Kidney (tissue), 22 donors: ENCODE data around the gene DNAJB6. TPM values are rescaled to one million over a fixed set of nuclear protein-coding genes. Genes with fewer than 3 reads are reported as not detected.

Experiments used
- DNase-seq, 5 donors: peaks; one replicate each; pipeline ENCODE4 v3.0.0-alpha.2; 2013 to 2020
- FAIRE-seq: peaks from 2 replicates; lab custom pipeline; 2012; peaks lifted over from hg19 to GRCh38; lab: Jason Lieb, UNC
- H3K27ac ChIP-seq, 2 donors: one replicate each; pipeline ENCODE4 v1.7.0; 2013; ENCODE audit warnings: low read depth in 2 of 2, low read length in 2 of 2, inconsistent platforms in 1 of 2
- H3K27me3 ChIP-seq: one replicate; pipeline ENCODE4 v1.7.1; 2013; ENCODE audit warnings: low read length, inconsistent platforms; ENCODE audit not compliant: control insufficient read depth, insufficient read depth
- H3K36me3 ChIP-seq, 3 donors: one replicate each; pipeline versions ENCODE4 v1.7.0 to v1.7.1; 2013; ENCODE audit warnings: low read length in 3 of 3, control low read depth in 1 of 3, inconsistent platforms in 1 of 3; ENCODE audit not compliant: insufficient read depth in 3 of 3, control insufficient read depth in 2 of 3
- H3K4me1 ChIP-seq, 3 donors: one replicate each; pipeline versions ENCODE4 v1.7.0 to v1.7.1; 2013; ENCODE audit warnings: low read length in 3 of 3, inconsistent platforms in 1 of 3, low read depth in 1 of 3; ENCODE audit not compliant: control insufficient read depth in 2 of 3, insufficient read depth in 2 of 3
- H3K4me3 ChIP-seq, 3 donors: one replicate each; pipeline versions ENCODE4 v1.7.0 to v1.8.1; 2013; ENCODE audit warnings: low read length in 3 of 3, control low read depth in 1 of 3, inconsistent platforms in 1 of 3
- H3K9ac ChIP-seq, 3 donors: one replicate each; pipeline versions ENCODE4 v1.7.0 to v1.7.1; 2013; ENCODE audit warnings: low read length in 3 of 3, control low read depth in 1 of 3, inconsistent platforms in 1 of 3
- H3K9me3 ChIP-seq, 3 donors: one replicate each; pipeline versions ENCODE4 v1.7.0 to v1.7.1; 2013; ENCODE audit warnings: low read length in 3 of 3, control low read depth in 1 of 3, inconsistent platforms in 1 of 3; ENCODE audit not compliant: control insufficient read depth in 2 of 3, insufficient read depth in 1 of 3
- intact Hi-C: fragments of 100-400 bp; cut with DNase I; formaldehyde crosslinking; loops from one replicate; pipeline ENCODE4 v1.11.1; 2022
- long read RNA-seq, 10 donors: library from polyadenylated mRNA in 1 of 10; unstranded in 1 of 10; transcript quantifications; one replicate each; pipeline ENCODE4 v2.0.0 and lab custom pipeline, GENCODE V29; 2021 to 2026
- polyA plus RNA-seq: library from polyadenylated mRNA; stranded (reverse); fragments of 350-450 nt; fragmentation: Illumina TruSeq; extraction: RNeasy Lipid Tissue Mini Kit (QIAGEN cat#74804); gene quantifications from one replicate; pipeline ENCODE4 v1.2.3, GENCODE V29; 2014; ENCODE audit warnings: low read depth, low replicate concordance; ENCODE audit not compliant: insufficient read depth
- total RNA-seq: library from RNA; stranded (reverse); fragmentation: NEBNext Ultra II Directional; extraction: Animal tissue kit (Norgen Biotek cat#: 25700); gene quantifications from one replicate; pipeline ENCODE4 v1.2.1, GENCODE V29; 2021
- TF ChIP-seq, protein P1 (sequence below): IDR thresholded peaks from 3 replicates; pipeline ENCODE4 v1.5.1; 2012; ENCODE audit warnings: mild to moderate bottlenecking, moderate library complexity, borderline replicate concordance; ENCODE audit not compliant: insufficient read depth; ENCODE audit errors: extremely low read depth
- donor health status: control.
- donor health status: control.
- donor health status: control.
- donor health status: control.
- donor health status: control.
- donor health status: DM: yes; HTN: yes; CAD: no.
- donor health status: Normal renal cell carcinoma (clear cell type).

DNAJB6 gene
- 74.5 TPM for total RNA-seq
- polyA plus RNA-seq, result 86.8 TPM
- long read RNA-seq, donor 1, transcript DNAJB6-201 (10 exons, 2,527 nt), result minor isoform, 5 of 31 reads
- long read RNA-seq, donor 1, transcript DNAJB6-204 (8 exons, 1,609 nt), result major isoform, 26 of 31 reads
- long read RNA-seq, donor 1, partial matches to known transcripts, result 0 of 31 reads
- long read RNA-seq, donor 1, other reads (novel, unspliced or antisense), result 0 of 31 reads
- long read RNA-seq, donor 2, transcript DNAJB6-201 (10 exons, 2,527 nt), result minor isoform, 9 of 33 reads
- long read RNA-seq, donor 2, transcript DNAJB6-204 (8 exons, 1,609 nt), result major isoform, 24 of 33 reads
- long read RNA-seq, donor 2, partial matches to known transcripts, result 0 of 33 reads
- long read RNA-seq, donor 2, other reads (novel, unspliced or antisense), result 0 of 33 reads
- long read RNA-seq, donor 3, full-length matches to known transcripts, result 56 of 56 reads
- long read RNA-seq, donor 3, partial matches to known transcripts, result 0 of 56 reads
- long read RNA-seq, donor 3, other reads (novel, unspliced or antisense), result 0 of 56 reads
- long read RNA-seq, donor 4, transcript DNAJB6-204 (8 exons, 1,609 nt), result major isoform, 30 of 43 reads
- long read RNA-seq, donor 4, transcript DNAJB6-201 (10 exons, 2,527 nt), result minor isoform, 13 of 43 reads
- long read RNA-seq, donor 4, partial matches to known transcripts, result 0 of 43 reads
- long read RNA-seq, donor 4, other reads (novel, unspliced or antisense), result 0 of 43 reads
- long read RNA-seq, donor 5, full-length matches to known transcripts, result 3 of 3 reads
- long read RNA-seq, donor 5, partial matches to known transcripts, result 0 of 3 reads
- long read RNA-seq, donor 5, other reads (novel, unspliced or antisense), result 0 of 3 reads
- long read RNA-seq, donor 6, full-length matches to known transcripts, result 62 of 76 reads
- long read RNA-seq, donor 6, partial matches to known transcripts, result 14 of 76 reads
- long read RNA-seq, donor 6, other reads (novel, unspliced or antisense), result 0 of 76 reads
- long read RNA-seq, donor 7, full-length matches to known transcripts, result 90 of 118 reads
- long read RNA-seq, donor 7, partial matches to known transcripts, result 8 of 118 reads
- long read RNA-seq, donor 7, other reads (novel, unspliced or antisense), result 20 of 118 reads
- long read RNA-seq, donor 8, full-length matches to known transcripts, result 27 of 38 reads
- long read RNA-seq, donor 8, partial matches to known transcripts, result 11 of 38 reads
- long read RNA-seq, donor 8, other reads (novel, unspliced or antisense), result 0 of 38 reads
- long read RNA-seq, donor 9, full-length matches to known transcripts, result 23 of 23 reads
- long read RNA-seq, donor 9, partial matches to known transcripts, result 0 of 23 reads
- long read RNA-seq, donor 9, other reads (novel, unspliced or antisense), result 0 of 23 reads
- long read RNA-seq, donor 10, full-length matches to known transcripts, result 24 of 24 reads
- long read RNA-seq, donor 10, partial matches to known transcripts, result 0 of 24 reads
- long read RNA-seq, donor 10, other reads (novel, unspliced or antisense), result 0 of 24 reads

DNA sequence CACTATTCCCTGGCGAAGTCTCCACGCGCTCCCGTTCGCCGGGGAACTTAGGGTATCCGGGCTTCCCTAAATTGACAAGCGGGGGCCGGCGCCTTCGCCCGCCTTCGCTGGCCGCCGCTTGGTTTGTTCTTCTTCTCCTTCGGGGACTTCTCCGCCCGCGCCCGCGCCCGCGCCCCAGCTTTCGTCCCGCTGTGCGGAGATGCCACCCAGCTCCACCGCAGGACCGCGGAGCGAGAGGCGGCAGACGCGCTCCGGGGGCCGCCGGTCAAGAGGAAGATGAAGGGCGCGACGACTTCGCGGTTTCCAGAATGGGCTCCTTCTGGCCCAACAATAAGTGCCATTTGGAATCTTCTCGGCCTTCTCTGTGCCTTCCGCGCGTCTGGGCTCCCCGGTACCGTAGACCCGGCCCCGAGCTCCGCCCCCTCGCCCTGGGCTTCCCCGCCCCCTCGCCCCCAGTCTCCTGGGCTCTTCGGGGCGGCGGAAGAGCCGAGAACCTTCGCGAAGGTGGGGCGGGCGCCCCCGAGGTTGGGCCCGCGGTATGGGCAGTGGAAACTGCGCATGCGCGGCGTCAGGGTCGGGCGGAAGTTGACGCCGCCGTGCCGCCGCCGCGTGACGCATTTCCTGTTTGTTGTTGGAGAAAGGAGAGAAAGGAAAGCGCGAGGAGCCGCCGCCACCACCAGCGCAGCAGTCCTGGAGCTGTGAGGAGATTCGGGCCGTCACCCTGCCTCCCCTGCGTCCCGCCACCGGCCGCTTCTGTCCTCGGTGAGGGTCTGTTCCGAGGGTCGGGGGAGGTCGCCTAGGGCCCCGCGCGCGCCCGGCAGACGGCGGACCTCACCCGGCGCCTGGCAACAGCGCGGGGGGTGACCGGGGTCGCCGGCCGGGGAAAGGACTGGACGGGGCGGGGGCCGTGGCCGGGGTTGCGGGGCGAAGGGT, at the start of gene DNAJB6:
Gene DNAJB6, plus strand, starts transcription at position 622 of the 933 bp plus-strand sequence. CDS start 21,569 bp downstream, outside the sequence.
- H3K4me1 ChIP-seq, result peaks cover 0 to 6% (median 5%) of the 10 kb centered on the region in 3 donors
- intact Hi-C loops, result no loop called here
- TF ChIP-seq, protein P1, sequence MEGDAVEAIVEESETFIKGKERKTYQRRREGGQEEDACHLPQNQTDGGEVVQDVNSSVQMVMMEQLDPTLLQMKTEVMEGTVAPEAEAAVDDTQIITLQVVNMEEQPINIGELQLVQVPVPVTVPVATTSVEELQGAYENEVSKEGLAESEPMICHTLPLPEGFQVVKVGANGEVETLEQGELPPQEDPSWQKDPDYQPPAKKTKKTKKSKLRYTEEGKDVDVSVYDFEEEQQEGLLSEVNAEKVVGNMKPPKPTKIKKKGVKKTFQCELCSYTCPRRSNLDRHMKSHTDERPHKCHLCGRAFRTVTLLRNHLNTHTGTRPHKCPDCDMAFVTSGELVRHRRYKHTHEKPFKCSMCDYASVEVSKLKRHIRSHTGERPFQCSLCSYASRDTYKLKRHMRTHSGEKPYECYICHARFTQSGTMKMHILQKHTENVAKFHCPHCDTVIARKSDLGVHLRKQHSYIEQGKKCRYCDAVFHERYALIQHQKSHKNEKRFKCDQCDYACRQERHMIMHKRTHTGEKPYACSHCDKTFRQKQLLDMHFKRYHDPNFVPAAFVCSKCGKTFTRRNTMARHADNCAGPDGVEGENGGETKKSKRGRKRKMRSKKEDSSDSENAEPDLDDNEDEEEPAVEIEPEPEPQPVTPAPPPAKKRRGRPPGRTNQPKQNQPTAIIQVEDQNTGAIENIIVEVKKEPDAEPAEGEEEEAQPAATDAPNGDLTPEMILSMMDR, result no peak
- peak within 1 kb of the TSS; percentile 42 to 93 (median 93) for H3K9ac ChIP-seq
- DNase-seq (peak; percentile 95 to 98 (median 97)), FAIRE-seq (no peak)
- peak within 1 kb of the TSS; percentile 58 to 93 (median 83) for H3K4me3 ChIP-seq
- H3K27ac ChIP-seq, result peak within 1 kb of the TSS; percentile 94 to 98
- no peaks in the 10 kb centered on the region for H3K36me3 ChIP-seq
- H3K9me3 ChIP-seq, result no peaks in the 10 kb centered on the region
- no peaks in the 10 kb centered on the region for H3K27me3 ChIP-seq

DNA sequence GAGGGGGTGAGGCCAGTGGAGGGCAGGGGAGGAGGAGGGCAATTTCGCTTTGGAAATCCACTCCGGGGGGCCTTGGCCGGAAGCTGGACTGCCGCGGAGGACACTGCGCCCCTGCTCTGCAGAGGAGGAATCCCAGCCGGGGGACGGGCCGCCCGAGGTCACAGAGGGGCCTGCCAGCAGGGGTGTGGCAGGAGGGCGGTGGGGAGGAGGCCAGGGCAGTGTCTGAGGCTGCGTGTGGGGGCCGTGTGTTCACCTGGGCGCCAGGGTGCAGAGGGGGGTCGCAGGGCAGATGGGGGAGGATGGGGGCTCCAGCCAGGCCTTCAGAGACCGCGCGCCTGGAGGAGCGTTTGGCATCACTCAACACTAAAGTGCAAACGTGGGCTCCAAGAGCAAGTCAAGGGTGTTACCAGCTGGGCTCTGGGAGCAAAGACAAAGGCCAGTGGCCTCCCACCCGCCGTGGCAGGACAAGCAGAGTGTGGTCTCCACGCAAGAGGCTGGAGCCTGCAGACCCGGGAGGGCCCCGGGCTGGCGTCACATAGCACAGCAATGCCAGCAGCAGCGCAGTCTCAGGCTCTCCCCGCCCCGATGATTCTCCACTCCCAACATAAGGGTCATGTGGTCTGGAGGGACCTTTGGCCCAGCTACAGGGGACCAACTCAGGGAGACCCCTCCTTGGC, 45.3 kb upstream of the DNAJB6 start:
- Histone ChIP-seq H3K4me1 (no peaks in the 10 kb centered on the region), H3K9me3 (no peaks in the 10 kb centered on the region), H3K27me3 (no peaks in the 10 kb centered on the region), H3K4me3 (no peak overlapping the region), H3K9ac (no peak overlapping the region), H3K36me3 (no peaks in the 10 kb centered on the region), H3K27ac (no peak overlapping the region)
- TF ChIP-seq, protein P1, result no peak
- no peak for DNase-seq
- FAIRE-seq, result no peak
- intact Hi-C loops, result no loop called here
